Trophoblast cell (in vitro differentiated cells and primary cell): Measurements from ENCODE around the gene NAPB.

ENCODE experiments used
- DNase-seq, 2 donors: peaks; one replicate each; pipeline ENCODE4 v3.0.0-alpha.2; 2016
- H2AFZ ChIP-seq: 2 replicates; pipeline ENCODE4 v1.6.1; 2013; ENCODE audit warnings: low read length, moderate library complexity, mild to moderate bottlenecking; ENCODE audit not compliant: insufficient read depth, poor library complexity
- H2AK5ac ChIP-seq: 2 replicates; pipeline ENCODE4 v1.6.1; 2013; ENCODE audit warnings: mild to moderate bottlenecking, low read length
- H2BK120ac ChIP-seq: 2 replicates; pipeline ENCODE4 v1.6.1; 2013; ENCODE audit warnings: low read length, mild to moderate bottlenecking, moderate library complexity; ENCODE audit not compliant: insufficient read depth, poor library complexity
- H2BK12ac ChIP-seq: 2 replicates; pipeline ENCODE4 v1.6.1; 2013; ENCODE audit warnings: mild to moderate bottlenecking, low read length, moderate library complexity
- H2BK5ac ChIP-seq: 2 replicates; pipeline ENCODE4 v1.6.1; 2013; ENCODE audit warnings: low read length, low read depth, moderate library complexity, mild to moderate bottlenecking; ENCODE audit not compliant: poor library complexity
- H3K14ac ChIP-seq: 2 replicates; pipeline ENCODE4 v1.6.1; 2013; ENCODE audit warnings: mild to moderate bottlenecking, low read length
- H3K18ac ChIP-seq: 2 replicates; pipeline ENCODE4 v1.6.1; 2013; ENCODE audit warnings: mild to moderate bottlenecking, low read length
- H3K23ac ChIP-seq: 2 replicates; pipeline ENCODE4 v1.6.1; 2013; ENCODE audit warnings: low read length
- H3K27ac ChIP-seq: 2 replicates; pipeline ENCODE4 v1.5.1; 2013; ENCODE audit warnings: low read depth, mild to moderate bottlenecking, inconsistent platforms, low read length, moderate library complexity
- H3K27me3 ChIP-seq: 2 replicates; pipeline ENCODE4 v1.6.1; 2013; ENCODE audit warnings: inconsistent platforms, mild to moderate bottlenecking, low read length, moderate library complexity; ENCODE audit not compliant: insufficient read depth
- H3K36me3 ChIP-seq, 2 experiments: 1 replicate in 1 of 2; 2 replicates in 1 of 2; pipeline ENCODE4 v1.6.1; 2013; ENCODE audit warnings: low read length in 2 of 2, mild to moderate bottlenecking in 2 of 2, moderate library complexity in 1 of 2; ENCODE audit not compliant: insufficient read depth in 2 of 2, control insufficient read depth in 1 of 2
- H3K4ac ChIP-seq: 2 replicates; pipeline ENCODE4 v1.6.1; 2013; ENCODE audit warnings: low read depth, mild to moderate bottlenecking, low read length, moderate library complexity
- H3K4me1 ChIP-seq, 2 experiments: 1 replicate in 1 of 2; 2 replicates in 1 of 2; pipeline ENCODE4 v1.6.1; 2013; ENCODE audit warnings: low read length in 2 of 2, mild to moderate bottlenecking in 2 of 2, moderate library complexity in 1 of 2; ENCODE audit not compliant: insufficient read depth in 2 of 2, control insufficient read depth in 1 of 2
- H3K4me2 ChIP-seq: 2 replicates; pipeline ENCODE4 v1.6.1; 2013; ENCODE audit warnings: inconsistent platforms, mild to moderate bottlenecking, low read length, moderate library complexity
- H3K4me3 ChIP-seq: 2 replicates; pipeline ENCODE4 v1.5.1; 2013; ENCODE audit warnings: mild to moderate bottlenecking, low read depth, low read length, inconsistent platforms
- H3K79me1 ChIP-seq: one replicate; pipeline ENCODE4 v1.6.1; 2013; ENCODE audit warnings: low read length
- H3K79me2 ChIP-seq: 2 replicates; pipeline ENCODE4 v1.6.1; 2013; ENCODE audit warnings: low read length, mild to moderate bottlenecking; ENCODE audit not compliant: control insufficient read depth, insufficient read depth, poor library complexity
- H3K9ac ChIP-seq: 2 replicates; pipeline ENCODE4 v1.6.1; 2013; ENCODE audit warnings: mild to moderate bottlenecking, low read length
- H3K9me3 ChIP-seq: 2 replicates; pipeline ENCODE4 v1.6.1; 2013; ENCODE audit warnings: low read depth, mild to moderate bottlenecking, control low read depth, inconsistent platforms, low read length; ENCODE audit not compliant: insufficient read depth
- H4K12ac ChIP-seq: 2 replicates; pipeline ENCODE4 v1.6.1; 2013; ENCODE audit warnings: low read depth, mild to moderate bottlenecking, low read length, moderate library complexity
- H4K8ac ChIP-seq: 2 replicates; pipeline ENCODE4 v1.6.1; 2013; ENCODE audit warnings: low read depth, mild to moderate bottlenecking, low read length, moderate library complexity
- H4K91ac ChIP-seq: one replicate; pipeline ENCODE4 v1.6.1; 2013; ENCODE audit warnings: low read depth, mild to moderate bottlenecking, low read length, moderate library complexity
- WGBS: extraction: QIAGEN DNeasy Blood & Tissue Kit; methylation state at CpG from one replicate; pipeline ENCODE4 v1.1.7; 2013; ENCODE audit warnings: missing lambda C conversion rate; ENCODE audit not compliant: insufficient read length, insufficient coverage; ENCODE audit errors: extremely low coverage; 5-methylcytosine and 5-hydroxymethylcytosine counted together

The NAPB gene

DNA sequence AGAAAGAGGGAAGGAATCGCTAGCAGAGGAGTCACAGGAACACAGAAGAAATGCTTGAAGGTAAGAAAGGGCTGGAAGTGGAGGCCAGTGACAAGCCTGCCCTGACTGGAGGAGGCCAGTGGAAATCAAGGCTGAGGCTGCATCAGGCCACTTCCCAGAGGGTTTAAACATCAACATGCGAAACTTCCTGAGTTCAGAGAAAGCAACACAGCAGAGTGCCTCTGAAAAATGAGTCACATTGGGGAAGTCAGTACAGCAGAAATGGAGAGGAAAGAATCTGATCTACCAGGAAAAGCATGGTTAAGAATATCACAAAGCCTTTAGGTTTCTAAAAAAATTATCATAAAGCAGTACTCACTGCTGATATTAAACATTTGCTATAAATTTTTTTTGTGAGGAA, 23.3 kb downstream of the NAPB start:
- no peaks in the 10 kb centered on the region for H3K27me3 ChIP-seq
- no peak overlapping the region for H3K9ac ChIP-seq
- H4K91ac ChIP-seq, result no peak overlapping the region
- no peak for DNase-seq
- no peak overlapping the region for H3K23ac ChIP-seq
- H2BK120ac ChIP-seq, result no peak overlapping the region
- no peak overlapping the region for H4K12ac ChIP-seq
- no peak overlapping the region for H3K18ac ChIP-seq
- H2BK5ac ChIP-seq, result no peak overlapping the region
- H3K79me1 ChIP-seq, result no peaks in the 10 kb centered on the region
- H3K4me1 ChIP-seq, result no peaks in the 10 kb centered on the region
- no peak overlapping the region for H2BK12ac ChIP-seq
- H2AFZ ChIP-seq, result no peak overlapping the region
- peaks cover 3 to 13% of the 10 kb centered on the region in 2 experiments for H3K36me3 ChIP-seq
- H4K8ac ChIP-seq, result no peak overlapping the region
- H3K4me3 ChIP-seq, result no peak overlapping the region
- H3K14ac ChIP-seq, result no peak overlapping the region
- no CpG with 5 or more reads among the region's 2 CpGs for WGBS
- no peak overlapping the region for H3K4ac ChIP-seq
- no peak overlapping the region for H3K4me2 ChIP-seq
- H3K79me2 ChIP-seq, result no peaks in the 10 kb centered on the region
- H2AK5ac ChIP-seq, result no peak overlapping the region
- peaks cover 2% of the 10 kb centered on the region for H3K9me3 ChIP-seq
- H3K27ac ChIP-seq, result no peak overlapping the region

DNA sequence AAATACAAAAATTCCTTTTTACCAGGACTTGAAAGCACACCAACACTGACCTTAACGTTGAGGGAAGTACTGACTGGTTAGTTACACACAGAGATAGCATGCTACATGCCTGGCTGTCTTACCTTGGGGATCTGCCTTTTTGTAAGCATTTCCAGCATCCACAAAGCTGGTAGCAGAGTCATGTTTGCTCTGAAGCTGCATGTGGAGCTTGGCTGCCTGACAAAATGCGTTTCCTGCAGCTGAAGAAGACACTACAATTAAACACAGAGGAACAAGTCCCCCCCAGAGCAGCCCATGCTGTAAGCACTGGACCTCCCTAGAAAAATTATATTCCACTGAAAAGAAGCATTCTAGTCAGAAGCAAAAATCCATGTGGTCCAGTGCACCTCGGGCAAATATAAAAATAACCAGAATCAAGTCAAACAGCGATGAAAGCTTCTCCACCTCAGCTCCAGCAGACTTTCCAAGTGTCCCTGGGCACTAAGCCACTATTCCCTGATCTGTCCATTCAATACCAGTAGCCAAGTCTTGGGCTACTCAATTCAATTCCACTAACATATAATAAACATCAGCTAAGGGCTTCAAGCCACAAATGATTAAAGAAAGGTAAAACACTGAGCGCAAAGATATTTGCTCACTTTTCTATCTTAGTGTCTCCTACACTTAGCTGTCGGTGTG, 24.2 kb downstream of the NAPB start:
- Histone ChIP-seq H2BK5ac (no peak overlapping the region), H2AFZ (no peak overlapping the region), H3K14ac (no peak overlapping the region), H3K36me3 (peaks cover 3 to 17% of the 10 kb centered on the region in 2 experiments), H3K4me2 (no peak overlapping the region), H2BK12ac (no peak overlapping the region), H3K9ac (no peak overlapping the region), H3K18ac (no peak overlapping the region), H3K27ac (no peak overlapping the region), H3K27me3 (no peaks in the 10 kb centered on the region), H3K23ac (no peak overlapping the region), H4K12ac (no peak overlapping the region), H3K4me1 (no peaks in the 10 kb centered on the region), H3K79me1 (no peaks in the 10 kb centered on the region), H2BK120ac (no peak overlapping the region), H4K91ac (no peak overlapping the region), H2AK5ac (no peak overlapping the region), H3K4ac (no peak overlapping the region), H3K79me2 (no peaks in the 10 kb centered on the region), H3K4me3 (no peak overlapping the region), H4K8ac (no peak overlapping the region), H3K9me3 (peaks cover 2% of the 10 kb centered on the region)
- DNase-seq, result no peak
- no CpG with 5 or more reads among the region's 6 CpGs for WGBS

DNA sequence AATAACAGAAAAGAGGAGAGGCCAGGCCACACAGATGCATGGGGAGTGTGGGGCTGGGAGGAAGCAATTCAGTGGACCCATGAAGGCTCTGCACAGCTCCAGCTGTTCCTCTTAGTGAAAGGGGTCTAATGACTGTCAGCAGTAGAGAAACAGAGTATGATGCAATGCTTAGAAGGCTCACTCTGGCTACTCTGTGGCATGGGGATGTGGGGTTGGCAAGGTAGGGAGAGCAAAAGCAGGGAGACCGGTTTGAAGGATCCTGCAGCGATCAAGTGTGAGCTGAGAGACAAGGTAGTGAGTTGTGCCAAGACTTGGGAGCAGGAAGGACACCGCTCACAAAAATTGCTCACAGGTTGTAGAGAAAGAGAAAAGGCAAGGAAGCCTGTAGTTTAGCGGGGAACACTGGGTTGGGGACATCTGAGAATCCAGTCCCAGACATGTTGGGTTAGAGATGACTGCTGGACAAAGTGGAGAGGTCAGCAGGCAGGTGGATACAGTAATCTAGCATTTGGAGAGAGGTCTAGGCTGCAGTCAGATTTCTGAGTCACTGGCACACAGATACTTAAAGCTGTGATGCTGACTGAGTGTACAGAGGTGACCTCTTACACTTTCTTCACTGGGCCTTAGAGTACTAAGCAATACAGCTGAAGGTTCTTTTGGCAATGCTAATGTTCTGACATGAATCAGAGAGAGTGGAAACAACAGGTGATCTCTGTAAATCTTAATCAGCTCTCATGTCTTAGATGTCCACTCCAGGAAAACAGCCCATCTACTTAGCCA, 27.1 kb downstream of the NAPB start:
- H4K8ac ChIP-seq, result no peak overlapping the region
- H4K12ac ChIP-seq, result no peak overlapping the region
- H4K91ac ChIP-seq, result no peak overlapping the region
- H2BK12ac ChIP-seq, result no peak overlapping the region
- no peak overlapping the region for H2BK5ac ChIP-seq
- no peak overlapping the region for H3K23ac ChIP-seq
- H3K18ac ChIP-seq, result no peak overlapping the region
- no peaks in the 10 kb centered on the region for H3K4me1 ChIP-seq
- H3K27me3 ChIP-seq, result no peaks in the 10 kb centered on the region
- H2AK5ac ChIP-seq, result no peak overlapping the region
- H3K4me2 ChIP-seq, result no peak overlapping the region
- H3K27ac ChIP-seq, result no peak overlapping the region
- H3K36me3 ChIP-seq, result peaks cover 6 to 21% of the 10 kb centered on the region in 2 experiments
- WGBS, result no CpG with 5 or more reads among the region's 4 CpGs
- H2AFZ ChIP-seq, result no peak overlapping the region
- H2BK120ac ChIP-seq, result no peak overlapping the region
- no peak overlapping the region for H3K4ac ChIP-seq
- DNase-seq, result no peak
- H3K14ac ChIP-seq, result no peak overlapping the region
- H3K9ac ChIP-seq, result no peak overlapping the region
- H3K9me3 ChIP-seq, result peaks cover 2% of the 10 kb centered on the region
- H3K79me2 ChIP-seq, result no peaks in the 10 kb centered on the region
- no peak overlapping the region for H3K4me3 ChIP-seq
- H3K79me1 ChIP-seq, result no peaks in the 10 kb centered on the region

DNA sequence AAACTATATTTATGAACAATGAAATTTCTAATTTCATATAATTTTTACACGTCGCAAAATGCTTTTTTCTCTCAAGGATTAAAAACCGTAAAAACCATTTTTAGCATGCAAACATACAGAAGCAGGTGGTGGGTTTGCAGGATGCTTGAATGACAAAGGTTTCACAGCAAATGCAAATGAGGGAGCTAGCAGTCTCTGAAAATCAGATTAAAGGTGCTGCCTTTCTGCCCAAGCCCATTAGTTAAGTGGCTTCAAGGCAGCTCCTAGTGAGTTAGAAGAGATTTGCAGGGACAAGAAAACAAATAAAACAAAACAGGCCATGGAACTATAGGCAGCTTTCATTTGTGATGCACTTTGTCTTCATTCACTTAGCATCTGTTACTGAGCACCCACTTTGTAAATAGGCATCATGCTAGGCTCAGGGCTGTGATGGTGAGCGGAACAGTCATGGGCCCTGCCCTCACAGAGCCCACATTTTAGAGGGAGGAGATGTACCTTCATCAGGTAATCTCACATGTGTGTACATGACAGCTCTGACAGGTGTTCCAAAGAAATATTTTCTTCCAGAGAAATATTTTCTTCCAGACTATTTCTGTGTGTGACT, 29.5 kb downstream of the NAPB start:
- peak overlapping the region; percentile 56 for H3K9ac ChIP-seq
- H3K4me3 ChIP-seq, result no peak overlapping the region
- no peak overlapping the region for H3K23ac ChIP-seq
- no peaks in the 10 kb centered on the region for H3K79me1 ChIP-seq
- H3K4me2 ChIP-seq, result no peak overlapping the region
- no peak overlapping the region for H3K18ac ChIP-seq
- H3K4me1 ChIP-seq, result no peaks in the 10 kb centered on the region
- H3K36me3 ChIP-seq, result peaks cover 6 to 21% of the 10 kb centered on the region in 2 experiments
- no peak overlapping the region for H2BK12ac ChIP-seq
- H3K4ac ChIP-seq, result no peak overlapping the region
- H2AFZ ChIP-seq, result no peak overlapping the region
- H3K27me3 ChIP-seq, result no peaks in the 10 kb centered on the region
- no peak overlapping the region for H2AK5ac ChIP-seq
- no peaks in the 10 kb centered on the region for H3K79me2 ChIP-seq
- no peak overlapping the region for H2BK5ac ChIP-seq
- H3K14ac ChIP-seq, result no peak overlapping the region
- H3K9me3 ChIP-seq, result peaks cover 2% of the 10 kb centered on the region
- no peak overlapping the region for H3K27ac ChIP-seq
- no CpG with 5 or more reads among the region's 4 CpGs for WGBS
- no peak overlapping the region for H2BK120ac ChIP-seq
- DNase-seq, result no peak
- H4K91ac ChIP-seq, result no peak overlapping the region
- no peak overlapping the region for H4K12ac ChIP-seq
- H4K8ac ChIP-seq, result no peak overlapping the region
